PFSK-1 (cell line): ENCODE data around the gene TACC3.

Experiments used
- FOXP2 ChIP-seq: optimal IDR thresholded peaks from 2 replicates; pipeline ENCODE3; 2011; ENCODE audit warnings: borderline replicate concordance, control low read depth, inconsistent platforms; ENCODE audit not compliant: insufficient read depth; ENCODE audit errors: extremely low read length, extremely low read depth
- POLR2AphosphoS5 ChIP-seq: IDR thresholded peaks from 2 replicates; pipeline ENCODE4 v1.6.1; 2012; ENCODE audit warnings: low read depth, mild to moderate bottlenecking, control low read depth, low read length, moderate library complexity
- SIN3A ChIP-seq: IDR thresholded peaks from 2 replicates; pipeline ENCODE4 v1.6.1; 2012; ENCODE audit warnings: mild to moderate bottlenecking, low read length, moderate library complexity, borderline replicate concordance; ENCODE audit not compliant: insufficient read depth
- TAF1 ChIP-seq: IDR thresholded peaks from 2 replicates; pipeline ENCODE4 v1.6.1; 2012; ENCODE audit warnings: low read length, control low read depth, borderline replicate concordance; ENCODE audit not compliant: insufficient read depth
- TF ChIP-seq, protein P1 (sequence below), 2 experiments: IDR thresholded peaks; 2 replicates each; pipeline versions ENCODE4 v1.6.1 to v1.8.0; 2011 to 2012; ENCODE audit warnings: low read depth in 2 of 2, low read length in 2 of 2, control low read depth in 1 of 2, inconsistent platforms in 1 of 2, mild to moderate bottlenecking in 1 of 2, moderate library complexity in 1 of 2; ENCODE audit not compliant: insufficient read depth in 1 of 2

The TACC3 gene

DNA sequence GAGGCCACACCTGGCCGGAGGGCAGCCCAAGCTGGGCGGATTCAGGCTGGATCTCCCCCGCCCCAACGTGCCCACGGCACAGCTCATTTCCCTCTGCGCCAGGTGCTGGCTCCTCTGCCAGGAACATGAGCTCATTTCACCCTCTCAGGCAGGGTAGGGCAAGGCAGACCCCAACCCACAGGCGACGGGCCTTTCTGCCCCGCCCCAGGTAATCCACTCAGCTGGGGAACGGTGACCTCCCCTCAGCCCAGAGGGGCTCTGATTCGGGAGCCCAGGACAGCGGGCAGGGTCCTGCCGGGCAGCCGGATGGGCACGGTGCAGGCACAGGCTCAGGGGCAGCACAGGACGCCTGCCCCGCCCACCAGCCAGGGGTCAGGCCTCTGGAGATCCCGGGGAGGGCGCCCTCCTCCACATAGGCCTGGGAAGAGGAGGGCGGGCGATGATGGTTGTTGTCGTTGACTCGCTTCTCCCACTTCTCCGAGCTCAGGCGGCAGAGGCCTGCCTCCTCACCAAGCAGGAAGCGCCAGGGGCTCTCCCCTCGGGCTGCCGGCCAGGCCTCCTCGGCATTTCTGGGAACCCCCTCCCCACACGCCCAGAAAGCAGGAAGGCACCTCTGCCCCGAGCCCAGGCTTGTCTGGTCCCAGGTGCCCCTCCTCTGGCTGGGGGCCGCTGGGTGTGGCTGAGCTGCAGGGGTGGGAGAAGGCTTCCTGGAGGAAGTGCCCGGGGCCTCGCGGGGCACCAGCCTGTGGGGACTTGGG lies 31.1 kb downstream of the TACC3 start:
- TF ChIP-seq, protein P1, sequence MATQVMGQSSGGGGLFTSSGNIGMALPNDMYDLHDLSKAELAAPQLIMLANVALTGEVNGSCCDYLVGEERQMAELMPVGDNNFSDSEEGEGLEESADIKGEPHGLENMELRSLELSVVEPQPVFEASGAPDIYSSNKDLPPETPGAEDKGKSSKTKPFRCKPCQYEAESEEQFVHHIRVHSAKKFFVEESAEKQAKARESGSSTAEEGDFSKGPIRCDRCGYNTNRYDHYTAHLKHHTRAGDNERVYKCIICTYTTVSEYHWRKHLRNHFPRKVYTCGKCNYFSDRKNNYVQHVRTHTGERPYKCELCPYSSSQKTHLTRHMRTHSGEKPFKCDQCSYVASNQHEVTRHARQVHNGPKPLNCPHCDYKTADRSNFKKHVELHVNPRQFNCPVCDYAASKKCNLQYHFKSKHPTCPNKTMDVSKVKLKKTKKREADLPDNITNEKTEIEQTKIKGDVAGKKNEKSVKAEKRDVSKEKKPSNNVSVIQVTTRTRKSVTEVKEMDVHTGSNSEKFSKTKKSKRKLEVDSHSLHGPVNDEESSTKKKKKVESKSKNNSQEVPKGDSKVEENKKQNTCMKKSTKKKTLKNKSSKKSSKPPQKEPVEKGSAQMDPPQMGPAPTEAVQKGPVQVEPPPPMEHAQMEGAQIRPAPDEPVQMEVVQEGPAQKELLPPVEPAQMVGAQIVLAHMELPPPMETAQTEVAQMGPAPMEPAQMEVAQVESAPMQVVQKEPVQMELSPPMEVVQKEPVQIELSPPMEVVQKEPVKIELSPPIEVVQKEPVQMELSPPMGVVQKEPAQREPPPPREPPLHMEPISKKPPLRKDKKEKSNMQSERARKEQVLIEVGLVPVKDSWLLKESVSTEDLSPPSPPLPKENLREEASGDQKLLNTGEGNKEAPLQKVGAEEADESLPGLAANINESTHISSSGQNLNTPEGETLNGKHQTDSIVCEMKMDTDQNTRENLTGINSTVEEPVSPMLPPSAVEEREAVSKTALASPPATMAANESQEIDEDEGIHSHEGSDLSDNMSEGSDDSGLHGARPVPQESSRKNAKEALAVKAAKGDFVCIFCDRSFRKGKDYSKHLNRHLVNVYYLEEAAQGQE (IDR thresholded peaks at IDR 0.05; ENCODE audit: insufficient read depth in 1 of 2, low read depth in 2 of 2, low read length in 2 of 2): no peak
- no peak for TF ChIP-seq FOXP2
- TF ChIP-seq SIN3A: no peak
- TF ChIP-seq TAF1: no peak
- no peak for TF ChIP-seq POLR2AphosphoS5

DNA sequence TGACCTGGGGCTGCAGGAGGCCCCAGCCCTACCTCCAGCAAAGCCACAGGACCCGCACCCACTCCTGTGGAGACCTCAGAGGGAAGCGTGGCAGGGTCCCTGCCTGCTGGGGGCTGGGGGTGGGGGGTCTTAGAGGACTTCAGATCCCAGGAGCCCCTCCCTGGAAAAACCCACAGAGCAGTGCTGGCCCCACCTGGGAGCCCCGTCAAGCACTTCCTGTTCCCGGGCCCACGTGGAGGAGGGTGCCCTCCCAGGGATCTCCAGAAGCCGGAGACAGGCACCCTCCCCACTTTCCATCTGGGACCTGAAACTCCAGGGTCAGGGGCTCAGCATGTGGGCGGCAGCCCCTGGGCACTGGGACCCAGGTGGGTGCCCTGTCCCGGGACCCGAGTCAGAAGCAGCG lies 32.0 kb downstream of the TACC3 start:
- no peak for TF ChIP-seq POLR2AphosphoS5
- no peak for TF ChIP-seq FOXP2
- TF ChIP-seq, protein P1 (IDR thresholded peaks at IDR 0.05; ENCODE audit: insufficient read depth in 1 of 2, low read depth in 2 of 2, low read length in 2 of 2): no peak
- TF ChIP-seq TAF1: no peak
- no peak for TF ChIP-seq SIN3A

DNA sequence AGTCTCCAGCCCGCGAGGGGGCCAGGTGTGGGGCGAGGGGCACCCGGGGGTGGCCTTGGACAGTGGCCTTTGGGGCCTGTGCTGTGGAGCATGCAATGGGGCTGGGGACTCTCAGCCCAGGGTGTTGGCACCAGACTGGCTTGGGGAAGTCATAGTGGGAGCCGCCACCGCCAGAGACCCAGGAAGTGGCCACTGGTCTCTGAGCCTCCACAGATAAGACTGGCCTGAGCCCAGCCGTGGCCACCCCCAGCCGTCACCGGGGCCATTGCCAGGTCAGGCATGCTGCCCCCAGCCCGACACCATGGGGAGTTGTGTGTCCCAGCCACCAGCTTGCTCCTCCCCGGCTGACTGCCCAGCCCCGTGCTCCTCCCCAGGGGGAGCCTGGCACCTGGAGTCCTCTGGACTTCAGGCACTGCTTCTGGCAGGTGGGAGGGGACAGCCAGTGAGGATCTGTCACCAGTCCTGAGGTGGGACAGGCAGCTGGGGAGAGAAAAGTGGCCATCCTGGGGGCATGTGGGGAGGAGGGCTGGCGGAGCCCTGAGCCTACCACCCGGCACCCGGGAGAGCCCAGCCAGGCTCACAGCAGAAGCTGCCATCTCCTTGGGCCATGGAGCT lies 32.5 kb downstream of the TACC3 start:
- TF ChIP-seq, protein P1 (IDR thresholded peaks at IDR 0.05; ENCODE audit: insufficient read depth in 1 of 2, low read depth in 2 of 2, low read length in 2 of 2): no peak
- no peak for TF ChIP-seq POLR2AphosphoS5
- TF ChIP-seq SIN3A: no peak
- TF ChIP-seq TAF1: no peak
- no peak for TF ChIP-seq FOXP2

DNA sequence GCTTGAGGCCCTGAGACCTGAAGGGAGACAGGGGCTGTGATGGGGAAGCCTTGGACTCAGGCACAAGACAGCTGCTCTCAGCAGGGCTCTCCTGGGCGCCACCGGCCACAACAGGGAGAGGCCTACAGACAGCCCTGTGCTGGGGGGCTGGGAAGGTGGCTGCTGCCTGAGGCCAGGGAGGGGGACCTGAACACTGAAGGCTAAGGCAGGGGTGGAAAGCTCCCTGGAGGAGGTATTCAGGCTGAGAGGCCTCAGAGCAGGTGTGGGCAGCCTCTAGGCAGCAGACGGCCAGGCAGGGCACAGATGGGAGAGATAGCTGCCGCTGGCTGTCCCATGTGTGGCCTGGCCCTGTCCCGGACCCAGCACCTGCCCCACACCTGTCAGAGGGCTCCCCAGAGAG lies 33.0 kb downstream of the TACC3 start:
- TF ChIP-seq, protein P1 (IDR thresholded peaks at IDR 0.05; ENCODE audit: insufficient read depth in 1 of 2, low read depth in 2 of 2, low read length in 2 of 2): no peak
- TF ChIP-seq SIN3A: no peak
- TF ChIP-seq TAF1: no peak
- no peak for TF ChIP-seq POLR2AphosphoS5
- TF ChIP-seq FOXP2: no peak
